T1000 (cell line): ENCODE results near the gene CILP.
"Not testable (repeated sequence)": the region's sequence is repeated elsewhere in the genome, so short reads cannot be mapped to it uniquely, and the experiment has no call there.

Experiments used
- DNase-seq: peaks from one replicate; lab custom pipeline; 2025; ENCODE audit warnings: mixed read lengths; lab: John Stamatoyannopoulos, UW

CILP gene, protein sequence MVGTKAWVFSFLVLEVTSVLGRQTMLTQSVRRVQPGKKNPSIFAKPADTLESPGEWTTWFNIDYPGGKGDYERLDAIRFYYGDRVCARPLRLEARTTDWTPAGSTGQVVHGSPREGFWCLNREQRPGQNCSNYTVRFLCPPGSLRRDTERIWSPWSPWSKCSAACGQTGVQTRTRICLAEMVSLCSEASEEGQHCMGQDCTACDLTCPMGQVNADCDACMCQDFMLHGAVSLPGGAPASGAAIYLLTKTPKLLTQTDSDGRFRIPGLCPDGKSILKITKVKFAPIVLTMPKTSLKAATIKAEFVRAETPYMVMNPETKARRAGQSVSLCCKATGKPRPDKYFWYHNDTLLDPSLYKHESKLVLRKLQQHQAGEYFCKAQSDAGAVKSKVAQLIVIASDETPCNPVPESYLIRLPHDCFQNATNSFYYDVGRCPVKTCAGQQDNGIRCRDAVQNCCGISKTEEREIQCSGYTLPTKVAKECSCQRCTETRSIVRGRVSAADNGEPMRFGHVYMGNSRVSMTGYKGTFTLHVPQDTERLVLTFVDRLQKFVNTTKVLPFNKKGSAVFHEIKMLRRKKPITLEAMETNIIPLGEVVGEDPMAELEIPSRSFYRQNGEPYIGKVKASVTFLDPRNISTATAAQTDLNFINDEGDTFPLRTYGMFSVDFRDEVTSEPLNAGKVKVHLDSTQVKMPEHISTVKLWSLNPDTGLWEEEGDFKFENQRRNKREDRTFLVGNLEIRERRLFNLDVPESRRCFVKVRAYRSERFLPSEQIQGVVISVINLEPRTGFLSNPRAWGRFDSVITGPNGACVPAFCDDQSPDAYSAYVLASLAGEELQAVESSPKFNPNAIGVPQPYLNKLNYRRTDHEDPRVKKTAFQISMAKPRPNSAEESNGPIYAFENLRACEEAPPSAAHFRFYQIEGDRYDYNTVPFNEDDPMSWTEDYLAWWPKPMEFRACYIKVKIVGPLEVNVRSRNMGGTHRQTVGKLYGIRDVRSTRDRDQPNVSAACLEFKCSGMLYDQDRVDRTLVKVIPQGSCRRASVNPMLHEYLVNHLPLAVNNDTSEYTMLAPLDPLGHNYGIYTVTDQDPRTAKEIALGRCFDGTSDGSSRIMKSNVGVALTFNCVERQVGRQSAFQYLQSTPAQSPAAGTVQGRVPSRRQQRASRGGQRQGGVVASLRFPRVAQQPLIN

DNA sequence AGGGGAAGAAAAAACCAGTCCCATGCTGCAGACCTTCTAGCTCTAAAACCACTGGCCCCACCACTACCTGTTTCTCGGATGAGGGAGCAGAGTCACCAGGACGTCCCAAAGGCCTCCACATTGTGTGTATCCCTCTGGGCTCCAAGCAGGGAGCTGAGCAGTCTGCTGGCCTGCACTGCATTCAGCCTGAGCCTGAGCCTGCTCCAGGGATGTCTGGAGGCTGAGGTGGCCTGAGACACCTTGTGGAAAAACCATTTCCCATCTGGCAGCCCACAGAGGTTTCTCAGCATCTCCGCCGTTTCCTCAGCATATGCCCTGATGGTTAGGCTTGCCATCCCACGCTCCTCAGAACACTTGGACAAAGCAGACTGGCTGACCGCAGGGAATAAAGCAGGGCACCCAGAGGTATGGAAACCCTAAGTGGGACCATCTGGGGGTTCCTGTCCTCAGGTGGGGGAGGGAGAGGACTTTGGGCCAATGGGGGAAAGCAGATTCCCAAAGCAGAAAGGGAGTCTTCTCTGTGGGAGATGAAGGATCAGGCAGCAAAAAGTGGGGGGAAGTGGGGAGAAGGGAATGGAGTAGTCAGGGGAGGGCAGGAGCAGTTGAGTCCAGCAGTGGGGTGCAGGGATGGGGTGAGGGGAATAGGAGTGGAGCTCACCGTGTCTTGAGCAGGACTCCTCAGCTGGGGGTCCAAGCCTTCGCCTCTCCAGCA is at the start of gene CILP:
CILP (minus strand) TSS at position 704 of the 712 bp plus-strand sequence. CDS start 1,718 bp downstream, outside the sequence.
- DNase-seq = no peak

DNA sequence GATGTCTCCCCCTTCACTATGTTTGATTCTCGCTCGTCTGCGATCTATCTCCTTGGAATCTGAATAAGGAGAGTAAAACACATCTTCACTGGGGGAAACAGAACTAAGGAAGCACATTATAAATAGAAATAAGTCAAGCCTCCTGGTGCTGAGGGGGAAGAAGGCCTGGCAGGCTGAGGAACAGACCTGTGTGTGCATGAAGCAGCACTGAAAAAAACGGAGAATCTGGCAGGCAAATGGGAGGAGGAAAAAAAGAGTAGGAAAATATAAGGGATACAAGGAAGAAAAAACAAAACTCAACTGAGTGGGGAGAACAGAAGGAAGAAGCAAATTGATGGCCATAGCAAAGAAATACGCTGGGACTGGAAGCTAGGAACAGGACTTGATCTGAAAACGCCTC is 49.7 kb upstream of the CILP start:
- no peak for DNase-seq

DNA sequence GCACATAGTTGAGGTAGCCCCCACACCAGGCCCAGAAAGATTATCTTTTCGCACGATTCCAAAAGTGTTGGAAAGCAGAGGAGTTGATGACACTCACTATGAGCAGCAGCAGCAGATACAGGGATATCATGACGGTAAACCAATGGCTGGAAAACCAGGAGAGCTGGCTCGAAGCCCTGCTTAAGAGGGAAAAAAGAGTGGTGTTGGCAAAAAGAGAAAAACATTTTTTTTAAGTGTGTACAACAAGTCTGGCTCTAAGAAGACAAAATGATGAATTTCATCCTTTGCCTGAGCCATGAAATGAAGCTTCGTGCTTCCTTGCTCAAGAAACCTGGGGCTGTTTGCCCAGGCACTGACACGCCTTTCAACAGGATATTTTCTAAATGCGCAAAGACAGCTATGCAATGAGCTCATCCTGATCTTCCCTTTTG is 48.1 kb upstream of the CILP start:
- no peak for DNase-seq

DNA sequence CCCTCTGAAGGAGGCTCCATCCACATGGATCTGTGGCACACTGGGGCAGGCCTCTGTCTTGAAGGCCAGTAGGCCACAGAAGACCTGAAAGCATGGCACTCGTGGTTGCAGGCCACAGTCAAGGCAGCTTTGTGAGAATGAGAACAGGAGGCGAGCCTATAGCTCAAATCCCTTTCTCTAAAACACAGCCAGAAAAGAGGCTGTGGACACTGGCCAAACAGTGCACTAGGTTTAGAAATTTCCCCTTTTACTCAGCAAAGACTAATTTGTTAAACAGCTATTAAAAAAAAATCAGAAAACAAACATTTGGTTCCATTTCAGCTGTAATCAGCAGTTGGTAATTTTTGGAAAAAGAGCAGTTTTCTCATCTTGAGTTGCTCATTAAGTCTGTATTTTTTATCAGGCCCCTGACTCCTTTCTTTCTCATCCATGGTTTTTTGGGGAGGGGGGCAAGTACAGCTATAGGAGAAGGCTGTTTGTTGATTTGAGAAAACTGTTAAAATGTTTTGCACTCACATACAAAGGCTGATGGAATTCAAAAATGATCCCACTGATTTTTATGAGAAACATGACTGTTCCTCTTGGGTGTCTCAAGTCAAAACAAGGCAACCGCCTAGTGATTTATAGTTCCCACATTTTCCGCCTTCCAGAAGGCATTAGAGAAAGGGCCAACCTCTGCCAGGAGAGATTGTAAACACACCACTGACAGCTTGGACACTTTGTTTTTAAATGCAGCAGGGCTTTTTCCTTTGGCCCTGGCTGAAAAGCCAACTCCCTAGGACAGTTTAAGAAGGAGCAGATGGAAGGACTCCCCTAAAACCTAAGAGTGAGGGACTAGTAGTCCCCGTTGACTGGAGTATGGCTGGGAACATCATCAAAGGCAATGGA is 47.3 kb upstream of the CILP start:
- no peak for DNase-seq

DNA sequence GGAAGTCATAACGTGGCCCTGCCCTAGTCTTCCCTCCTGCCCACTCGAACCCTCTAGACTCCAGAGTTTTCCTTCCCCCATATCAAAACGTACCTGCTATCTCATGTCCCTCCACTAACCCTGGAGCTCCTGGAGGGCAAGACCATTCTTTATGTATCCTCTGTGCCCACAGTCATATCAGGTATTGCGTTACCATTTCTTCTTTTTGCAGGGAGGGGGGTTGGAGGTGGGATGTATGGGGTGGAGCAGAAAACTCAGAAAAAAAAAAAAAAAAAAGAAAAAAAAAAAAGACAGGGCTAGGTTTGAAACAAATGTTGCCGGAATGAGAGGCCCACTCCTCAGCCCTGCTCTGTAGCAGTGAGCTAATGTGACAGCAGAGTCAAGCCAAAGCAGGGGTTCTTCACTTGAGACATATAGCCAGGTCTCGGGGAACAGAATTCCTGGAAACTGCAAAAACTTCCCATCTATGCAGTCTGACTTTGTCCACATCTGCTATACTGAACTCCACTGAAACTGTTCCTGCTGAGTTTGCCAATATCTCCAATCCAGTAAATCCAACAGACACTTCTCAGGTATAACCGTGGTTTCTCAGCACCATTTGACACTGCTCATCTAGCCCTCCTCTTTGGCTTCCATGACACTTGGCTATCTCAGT is 44.3 kb upstream of the CILP start:
- no peak for DNase-seq

DNA sequence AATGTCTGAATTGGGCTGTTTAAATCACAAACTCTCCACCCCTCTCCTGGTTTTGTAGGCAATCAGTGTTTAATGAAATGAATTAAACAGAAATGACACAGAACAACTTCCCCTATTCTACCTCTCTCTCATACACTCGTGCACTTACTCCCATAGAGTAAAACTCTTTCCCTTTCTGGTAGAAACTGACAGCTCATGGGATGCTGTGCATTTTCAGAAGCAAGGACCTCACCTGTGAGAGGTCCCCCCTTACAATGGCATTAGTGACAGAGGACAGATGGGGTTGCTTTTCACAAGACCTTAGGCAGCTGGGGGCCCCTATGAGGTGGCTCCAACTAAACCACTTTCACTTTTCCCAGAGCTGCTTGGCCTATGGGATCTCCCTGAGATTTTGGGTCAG is 43.5 kb upstream of the CILP start:
- no peak for DNase-seq

DNA sequence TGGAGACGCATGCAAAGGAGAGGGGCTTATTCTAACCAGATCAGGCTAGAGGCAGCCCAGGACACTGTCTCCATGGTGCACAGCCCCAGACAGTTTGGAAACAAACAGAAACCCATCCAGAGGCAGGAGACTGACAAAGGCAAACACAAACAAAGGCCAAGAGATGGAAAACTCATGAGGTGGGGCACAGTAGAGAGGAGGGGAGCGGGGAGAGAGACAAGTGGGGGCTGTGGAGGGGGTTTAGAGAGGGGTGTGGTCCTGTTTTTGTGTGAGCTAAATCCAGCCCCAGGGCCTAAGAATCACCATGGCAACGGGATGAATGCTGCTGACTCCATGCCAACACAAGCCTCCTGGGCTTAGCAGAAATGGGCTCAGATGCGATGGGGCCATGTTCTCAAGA is 43.1 kb upstream of the CILP start:
- DNase-seq = no peak

DNA sequence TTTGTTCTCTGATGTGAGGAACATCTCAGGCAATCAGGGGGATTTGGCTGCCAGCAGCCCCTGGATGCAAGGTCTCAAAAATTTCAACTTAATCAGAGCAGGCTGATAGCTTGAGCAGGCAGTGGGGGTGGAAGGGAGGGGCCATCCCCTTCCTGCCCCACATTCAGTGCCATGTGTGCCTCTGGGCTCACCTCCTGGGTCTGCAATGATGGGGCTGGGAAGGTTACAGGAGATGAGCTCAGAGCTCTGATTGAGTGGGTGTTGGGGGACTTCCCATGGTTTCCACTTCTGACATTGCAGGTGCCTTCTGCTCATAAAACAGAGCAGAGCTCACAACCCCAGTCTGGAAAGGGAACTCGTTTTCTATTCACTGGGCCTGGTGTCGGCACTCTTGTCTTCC is 38.4 kb upstream of the CILP start:
- no peak for DNase-seq

DNA sequence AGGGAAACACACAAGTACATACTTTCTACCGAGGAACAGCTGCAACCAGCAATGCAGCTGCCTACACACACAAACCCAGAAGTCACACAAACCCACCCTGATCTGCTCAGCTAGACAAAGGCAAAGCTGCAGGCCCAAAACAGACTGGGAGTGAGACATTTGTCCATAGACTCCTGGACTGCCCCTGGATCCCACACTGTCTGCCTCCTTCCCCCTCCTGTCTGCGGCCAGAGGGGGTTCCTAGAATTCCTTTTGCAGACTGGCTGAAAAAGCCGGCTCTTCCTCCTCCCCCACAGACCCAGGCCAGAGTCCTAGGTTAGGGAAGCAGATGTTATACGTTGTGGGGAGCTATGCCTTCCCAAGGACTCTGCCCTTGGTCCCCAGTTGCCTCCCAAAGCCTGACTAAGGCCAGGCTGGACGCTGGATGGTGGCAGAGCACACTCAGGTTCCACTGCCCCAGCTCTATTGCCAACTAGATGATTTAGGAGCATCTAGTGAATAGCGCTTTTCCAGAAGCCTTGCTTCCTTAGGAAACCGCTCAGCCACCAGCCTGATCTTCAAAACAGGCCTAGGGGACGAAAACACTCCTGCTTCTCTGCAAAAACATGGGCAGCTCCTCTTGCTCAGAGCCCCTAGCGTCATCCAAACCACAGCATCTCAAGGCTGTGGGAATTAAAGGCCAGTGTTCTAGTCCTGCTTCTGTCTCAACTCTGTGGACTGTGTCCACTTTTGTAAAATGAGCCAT is 37.4 kb upstream of the CILP start:
- no peak for DNase-seq

DNA sequence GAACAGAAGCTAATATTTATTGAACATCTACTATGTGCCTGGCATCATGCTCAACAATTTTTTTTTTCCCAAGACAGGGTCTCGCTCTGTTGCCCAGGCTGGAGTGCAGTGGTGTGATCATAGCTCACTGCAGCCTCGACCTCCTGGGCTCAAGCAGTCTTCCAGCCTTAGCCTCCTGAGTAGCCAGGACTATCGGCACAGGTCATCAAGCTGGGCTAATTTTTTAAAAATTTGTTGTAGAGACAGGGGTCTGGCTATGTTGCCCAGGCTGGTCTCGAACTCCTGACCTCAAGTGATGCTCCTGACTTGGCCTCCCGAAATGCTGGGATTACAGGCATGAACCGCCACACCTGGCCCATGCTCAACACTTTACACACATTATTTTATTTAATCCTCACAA is 35.7 kb upstream of the CILP start:
- no peak for DNase-seq

DNA sequence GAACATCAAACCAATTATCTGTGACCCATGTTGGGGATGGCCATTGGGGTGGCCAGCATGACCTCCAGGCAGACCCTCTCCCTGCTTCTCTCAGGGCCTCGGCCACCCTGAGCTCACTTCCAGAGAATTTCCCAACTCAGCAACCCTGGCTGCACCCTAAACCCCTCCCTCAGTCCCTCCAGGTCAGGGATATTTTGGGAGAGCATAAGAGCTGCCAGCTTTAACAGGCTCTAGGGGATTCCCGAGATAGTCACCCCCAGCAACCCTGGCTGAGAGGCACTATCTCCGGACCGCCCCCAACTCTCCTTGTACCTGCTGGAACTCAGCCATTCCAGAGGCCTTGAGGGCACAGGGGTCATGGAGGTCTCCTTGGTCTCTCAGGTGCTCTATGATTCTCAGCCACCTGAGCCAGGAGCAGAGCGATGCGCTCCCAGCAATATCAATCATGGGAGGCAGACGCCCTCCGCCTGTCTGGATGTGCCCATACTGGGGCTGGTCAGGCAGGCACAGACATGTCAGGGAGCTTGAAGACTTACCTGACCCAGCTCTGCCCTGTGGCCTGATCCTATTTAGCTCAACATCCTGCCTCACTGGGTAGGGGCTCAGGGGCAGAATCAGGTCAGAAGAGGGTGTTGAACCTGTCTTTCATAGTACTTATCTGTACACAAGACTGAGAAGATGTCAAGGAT is 34.9 kb upstream of the CILP start:
- no peak for DNase-seq

DNA sequence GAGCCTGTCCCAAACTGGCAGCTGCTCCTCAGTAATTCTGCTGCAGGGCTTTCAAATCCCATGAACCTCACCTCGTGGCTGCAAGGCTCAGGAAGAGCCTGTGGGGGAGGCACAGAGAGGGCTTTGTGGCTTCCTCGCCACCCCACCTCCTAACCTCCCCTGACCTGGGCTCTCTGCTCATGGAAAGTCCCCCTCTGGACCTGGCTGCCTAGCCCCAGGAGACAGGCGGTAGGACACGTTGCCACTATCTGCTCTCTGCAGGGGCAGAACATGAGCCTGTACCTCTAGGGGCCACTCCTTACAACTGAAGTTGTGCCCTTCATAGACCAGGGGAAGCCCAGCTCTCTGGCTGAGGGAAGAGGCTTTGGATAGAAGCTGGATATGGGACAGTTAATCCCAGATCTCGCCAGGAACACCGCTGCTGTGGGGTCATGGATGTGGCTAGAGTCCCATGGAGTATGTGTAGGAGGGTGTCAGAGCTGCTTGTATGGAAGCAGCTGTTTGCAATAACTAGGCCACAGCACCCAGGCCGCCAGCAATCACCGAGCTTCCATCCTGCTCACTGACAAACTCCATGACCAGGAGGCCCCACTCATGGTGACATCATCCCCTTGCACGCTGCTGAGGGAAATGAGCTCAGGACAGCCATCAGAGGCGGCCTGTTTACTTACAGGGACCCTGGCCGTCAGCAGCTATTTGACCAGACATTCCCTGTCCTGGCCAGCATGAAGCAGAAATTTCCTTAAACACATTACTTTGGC is 34.0 kb upstream of the CILP start:
- DNase-seq = no peak

DNA sequence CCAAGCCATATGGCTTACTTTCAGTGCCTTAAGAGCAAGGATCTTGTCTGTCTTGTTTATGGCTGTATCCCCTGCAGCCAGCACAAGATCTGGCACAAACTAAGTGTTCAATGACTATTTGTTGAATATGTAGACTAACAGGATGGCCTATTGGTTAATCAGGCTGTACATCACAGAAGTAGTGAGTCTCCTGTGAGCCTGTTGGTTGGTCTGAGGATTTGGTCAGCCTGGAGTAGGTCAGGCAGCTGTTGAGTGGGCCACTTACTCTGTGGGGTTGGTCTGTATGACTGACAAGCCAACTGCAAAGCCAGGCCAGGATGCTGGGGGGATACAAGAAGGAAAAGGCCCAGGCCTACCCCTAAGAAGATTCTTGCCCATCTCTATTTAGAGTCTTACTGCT is 33.4 kb upstream of the CILP start:
- DNase-seq = no peak

DNA sequence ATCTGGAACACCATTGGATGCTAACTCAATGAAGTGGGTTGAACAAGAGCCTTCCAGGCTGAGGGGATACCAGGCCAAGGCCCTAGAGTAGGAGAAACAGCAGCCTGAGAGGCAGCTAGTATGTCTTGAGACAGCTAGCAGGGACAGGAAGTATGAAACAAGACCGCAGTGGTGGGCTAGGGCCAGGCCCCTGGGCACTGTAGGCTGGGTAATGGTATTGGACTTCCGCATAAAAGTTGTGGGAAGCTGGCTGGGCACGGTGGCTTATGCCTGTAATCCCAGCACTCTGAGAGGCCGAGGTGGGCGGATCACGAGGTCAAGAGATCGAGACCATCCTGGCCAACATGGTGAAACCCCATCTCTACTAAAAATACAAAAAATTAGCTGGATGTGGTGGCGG is 25.2 kb upstream of the CILP start:
- DNase-seq = not testable (repeated sequence)

DNA sequence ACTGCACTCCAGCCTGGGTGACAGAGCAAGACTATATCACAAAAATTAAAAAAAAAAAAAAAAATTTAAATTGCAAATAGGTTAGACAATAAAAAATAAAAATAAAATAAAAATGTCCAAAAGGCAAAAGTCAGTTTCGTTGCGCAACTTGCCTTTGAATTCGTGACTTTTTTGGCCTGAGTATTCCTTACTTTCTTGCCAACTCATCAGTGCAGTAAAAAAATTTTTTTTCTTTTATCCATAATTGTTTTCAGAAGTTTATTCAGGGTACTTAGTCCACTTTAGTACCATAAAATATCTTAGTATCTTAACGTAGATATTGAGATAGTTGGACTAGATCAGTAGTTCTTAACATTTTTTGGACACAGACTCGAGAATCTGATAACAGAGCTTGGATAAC is 22.4 kb upstream of the CILP start:
- no peak for DNase-seq

DNA sequence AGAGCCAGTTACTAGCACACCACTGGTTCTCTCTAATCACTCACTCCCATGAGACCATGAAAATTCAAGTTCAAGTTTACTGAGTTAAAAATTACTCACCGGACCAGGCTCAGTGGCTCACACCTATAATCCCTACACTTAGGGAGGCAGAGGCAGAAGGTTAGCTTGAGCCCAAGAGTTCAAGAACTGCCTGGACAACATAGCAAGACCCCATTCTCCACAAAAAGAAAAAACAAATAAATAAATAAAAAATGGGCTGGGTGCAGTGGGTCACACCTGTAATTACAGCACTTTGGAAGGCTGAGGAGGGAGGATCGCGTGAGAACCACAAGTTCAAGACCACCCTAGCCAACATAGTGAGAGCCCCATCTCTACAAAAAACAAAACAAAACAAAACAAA is 21.2 kb upstream of the CILP start:
- no peak for DNase-seq

DNA sequence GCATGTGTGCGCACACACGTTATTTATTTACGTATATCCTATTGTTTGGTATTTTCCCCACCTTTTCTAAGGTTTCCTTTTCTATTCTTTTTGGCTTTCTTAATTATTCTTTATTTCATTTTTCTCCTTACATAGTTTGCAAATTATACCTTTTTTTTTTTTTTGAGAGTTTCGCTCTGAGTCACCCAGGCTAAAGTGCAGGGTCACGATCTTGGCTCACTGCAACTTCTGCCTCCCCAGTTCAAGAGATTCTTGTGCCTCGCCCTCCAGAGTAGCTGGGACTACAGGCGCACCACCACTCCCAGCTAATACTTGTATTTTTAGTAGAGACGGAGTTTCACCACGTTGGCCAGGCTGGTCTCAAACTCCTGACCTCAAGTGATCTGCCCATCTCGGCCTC is 20.0 kb upstream of the CILP start:
- DNase-seq = no peak

DNA sequence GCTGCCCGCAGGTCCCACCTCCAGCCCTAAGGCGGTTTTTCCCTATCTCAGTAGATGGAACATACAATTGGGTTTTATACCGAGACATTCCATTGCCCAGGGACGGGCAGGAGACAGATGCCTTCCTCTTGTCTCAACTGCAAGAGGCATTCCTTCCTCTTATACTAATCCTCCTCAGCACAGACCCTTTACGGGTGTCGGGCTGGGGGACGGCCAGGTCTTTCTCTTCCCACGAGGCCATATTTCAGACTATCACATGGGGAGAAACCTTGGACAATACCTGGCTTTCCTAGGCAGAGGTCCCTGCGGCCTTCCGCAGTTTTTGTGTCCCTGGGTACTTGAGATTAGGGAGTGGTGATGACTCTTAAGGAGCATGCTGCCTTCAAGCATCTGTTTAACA is 15.6 kb upstream of the CILP start:
- not testable (repeated sequence) for DNase-seq
